NT2/D1 (cell line): ENCODE data around the gene ANAPC2.

Experiments used
- SUZ12 ChIP-seq: IDR thresholded peaks from 2 replicates; pipeline ENCODE4 v1.6.1; 2011; ENCODE audit not compliant: insufficient read length, insufficient read depth; ENCODE audit errors: extremely low read depth
- YY1 ChIP-seq: IDR thresholded peaks from 2 replicates; pipeline ENCODE4 v1.6.1; 2011; ENCODE audit not compliant: insufficient read length, insufficient read depth

DNA sequence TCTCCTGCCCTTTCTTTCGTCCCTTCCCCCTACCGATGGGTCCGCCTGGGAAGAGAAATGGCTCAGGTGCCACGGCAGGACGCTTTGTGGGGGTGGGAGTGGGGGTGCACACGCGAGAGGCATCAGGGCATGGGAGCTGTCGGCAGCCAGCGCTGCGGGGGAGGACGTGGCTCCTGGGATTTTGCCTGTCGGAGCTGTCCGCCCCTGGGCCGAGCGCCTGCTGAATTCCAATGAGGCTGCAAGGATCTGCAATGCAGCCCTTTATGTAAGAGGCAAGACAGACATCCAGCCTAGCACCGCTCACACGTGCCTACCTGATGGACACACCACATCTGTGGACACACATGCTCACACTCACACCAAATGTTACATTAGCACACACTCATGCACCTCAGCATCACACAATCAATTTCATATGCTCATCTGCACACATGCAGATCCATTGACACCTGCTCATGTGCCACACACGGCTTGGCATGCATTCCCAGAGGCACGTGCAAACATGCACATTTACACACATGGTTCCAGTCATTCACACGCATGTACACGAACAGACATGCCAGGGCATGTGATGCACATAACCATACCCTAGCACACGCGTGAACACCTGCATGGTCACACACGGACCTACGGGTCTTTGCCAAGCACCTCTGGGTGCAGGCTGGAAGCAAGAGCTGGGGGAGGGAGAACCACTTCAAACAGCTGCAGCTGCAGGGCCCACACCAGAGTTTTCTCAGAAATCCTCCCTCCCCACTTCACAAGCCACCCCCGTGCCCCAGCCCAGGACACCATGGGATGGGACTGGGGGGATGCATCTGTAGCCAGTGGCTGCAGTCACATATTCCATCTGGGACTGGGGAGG lies 48.0 kb downstream of the ANAPC2 start:
- TF ChIP-seq YY1 (no peak), SUZ12 (no peak)
